CD4-positive, alpha-beta T cell treated with Interleukin-4 for 1 hour (primary cell): Measurements from ENCODE around the gene ABCC6.
"Not testable (repeated sequence)": the region's sequence is repeated elsewhere in the genome, so short reads cannot be mapped to it uniquely, and the experiment has no call there.

Experiments
- DNase-seq, 2 donors: peaks; one replicate each; pipeline ENCODE4 v3.0.0-alpha.2; 2020 to 2022

ABCC6 gene

GRCh38 chr16:16188827-16189226 lies 34.5 kb downstream of the ABCC6 start:
- DNase-seq, result no peak

- no peak for DNase-seq
Measured at GRCh38 chr16:16186820-16187219, 36.5 kb downstream of the ABCC6 start.

- no peak for DNase-seq
Measured at GRCh38 chr16:16185095-16185494, 38.2 kb downstream of the ABCC6 start.

- DNase-seq, result no peak
Measured at GRCh38 chr16:16184594-16184993, 38.7 kb downstream of the ABCC6 start.

- no peak for DNase-seq
Measured at GRCh38 chr16:16183562-16183961, 39.7 kb downstream of the ABCC6 start.

- DNase-seq, result no peak
Measured at GRCh38 chr16:16182918-16183317, 40.4 kb downstream of the ABCC6 start.

GRCh38 chr16:16181748-16182147 lies 41.5 kb downstream of the ABCC6 start:
- DNase-seq, result not testable (repeated sequence)

- no peak for DNase-seq
Measured at GRCh38 chr16:16178455-16179162, 44.7 kb downstream of the ABCC6 start.

- DNase-seq, result no peak
Measured at GRCh38 chr16:16176328-16176727, 47.0 kb downstream of the ABCC6 start.

GRCh38 chr16:16175296-16175695 lies 48.0 kb downstream of the ABCC6 start:
- no peak for DNase-seq

- no peak for DNase-seq
Measured at GRCh38 chr16:16172991-16173390, 50.3 kb downstream of the ABCC6 start.

- DNase-seq, result no peak
Measured at GRCh38 chr16:16171332-16171919, 51.9 kb downstream of the ABCC6 start.

- no peak for DNase-seq
Measured at GRCh38 chr16:16169615-16170014, 53.7 kb downstream of the ABCC6 start.

GRCh38 chr16:16168431-16168830 lies 54.9 kb downstream of the ABCC6 start:
- DNase-seq, result no peak

- no peak for DNase-seq
Measured at GRCh38 chr16:16167927-16168326, 55.4 kb downstream of the ABCC6 start.

GRCh38 chr16:16166949-16167348 lies 56.3 kb downstream of the ABCC6 start:
- no peak for DNase-seq

GRCh38 chr16:16166085-16166484 lies 57.2 kb downstream of the ABCC6 start:
- DNase-seq, result no peak

- no peak for DNase-seq
Measured at GRCh38 chr16:16164243-16164642, 59.1 kb downstream of the ABCC6 start.

- DNase-seq, result no peak
Measured at GRCh38 chr16:16163571-16163970, 59.7 kb downstream of the ABCC6 start.

GRCh38 chr16:16163109-16163508 lies 60.2 kb downstream of the ABCC6 start:
- no peak for DNase-seq

GRCh38 chr16:16162591-16162990 lies 60.7 kb downstream of the ABCC6 start:
- no peak for DNase-seq

- not testable (repeated sequence) for DNase-seq
Measured at GRCh38 chr16:16161840-16162239, 61.5 kb downstream of the ABCC6 start.

GRCh38 chr16:16161319-16161718 lies 62.0 kb downstream of the ABCC6 start:
- DNase-seq, result no peak

GRCh38 chr16:16159662-16160061 lies 63.6 kb downstream of the ABCC6 start:
- no peak for DNase-seq
